Astrocyte (in vitro differentiated cells and primary cell): Measurements from ENCODE around the gene FRMD4A. TPM values are rescaled to one million over a fixed set of nuclear protein-coding genes. Genes with fewer than 3 reads are reported as not detected.

Source experiments
- DNase-seq: peaks from one replicate; pipeline ENCODE4 v3.0.0-alpha.2; 2010; ENCODE audit warnings: low read depth
- FAIRE-seq: peaks from 2 replicates; lab custom pipeline; 2011; peaks lifted over from hg19 to GRCh38; lab: Jason Lieb, UNC
- H2AFZ ChIP-seq: 2 replicates; pipeline ENCODE4 v1.6.0; 2012; ENCODE audit warnings: low read depth, low read length, inconsistent platforms
- H3K27ac ChIP-seq: 2 replicates; pipeline ENCODE4 v1.5.1; 2011; ENCODE audit warnings: low read depth, low read length, inconsistent platforms
- H3K27me3 ChIP-seq: 2 replicates; pipeline ENCODE4 v1.6.0; 2011; ENCODE audit warnings: low read length, inconsistent platforms; ENCODE audit not compliant: insufficient read depth
- H3K36me3 ChIP-seq: 2 replicates; pipeline ENCODE4 v1.5.1; 2011; ENCODE audit warnings: low read length, inconsistent platforms; ENCODE audit not compliant: insufficient read depth
- H3K4me1 ChIP-seq: 2 replicates; pipeline ENCODE4 v1.5.1; 2011; ENCODE audit warnings: low read length, inconsistent platforms; ENCODE audit not compliant: insufficient read depth
- H3K4me2 ChIP-seq: 2 replicates; pipeline ENCODE4 v1.6.0; 2012; ENCODE audit warnings: low read length, inconsistent platforms
- H3K4me3 ChIP-seq: 2 replicates; pipeline ENCODE4 v1.5.1; 2011; ENCODE audit warnings: low read depth, mild to moderate bottlenecking, low read length, inconsistent platforms; ENCODE audit not compliant: insufficient read depth
- H3K79me2 ChIP-seq: 2 replicates; pipeline ENCODE4 v1.6.0; 2012; ENCODE audit warnings: mild to moderate bottlenecking, low read length, inconsistent platforms; ENCODE audit not compliant: insufficient read depth
- H3K9ac ChIP-seq: 2 replicates; pipeline ENCODE4 v1.6.0; 2012; ENCODE audit warnings: mild to moderate bottlenecking, low read length, inconsistent platforms
- H3K9me3 ChIP-seq: 2 replicates; pipeline ENCODE4 v1.5.1; 2012; ENCODE audit warnings: low read depth, mild to moderate bottlenecking, low read length, inconsistent platforms; ENCODE audit not compliant: insufficient read depth
- H4K20me1 ChIP-seq: 2 replicates; pipeline ENCODE4 v1.6.0; 2012; ENCODE audit warnings: low read length, inconsistent platforms; ENCODE audit not compliant: insufficient read depth
- H3K27ac Mint-ChIP-seq: one replicate; pipeline ENCODE4 v1.8.0; 2021; ENCODE audit warnings: mild to moderate bottlenecking, mixed read lengths; ENCODE audit not compliant: unreplicated experiment
- H3K27me3 Mint-ChIP-seq: one replicate; pipeline ENCODE4 v1.8.0; 2021; ENCODE audit warnings: low read depth, mixed read lengths; ENCODE audit not compliant: unreplicated experiment
- H3K36me3 Mint-ChIP-seq: one replicate; pipeline ENCODE4 v1.8.0; 2021; ENCODE audit warnings: low read depth, mixed read lengths; ENCODE audit not compliant: unreplicated experiment
- H3K4me1 Mint-ChIP-seq: one replicate; pipeline ENCODE4 v1.8.0; 2021; ENCODE audit warnings: low read depth, mixed read lengths; ENCODE audit not compliant: unreplicated experiment
- H3K4me3 Mint-ChIP-seq: one replicate; pipeline ENCODE4 v1.8.0; 2021; ENCODE audit warnings: mild to moderate bottlenecking, moderate library complexity, mixed read lengths; ENCODE audit not compliant: unreplicated experiment
- H3K9me3 Mint-ChIP-seq: one replicate; pipeline ENCODE4 v1.8.0; 2021; ENCODE audit warnings: mild to moderate bottlenecking, mixed read lengths; ENCODE audit not compliant: unreplicated experiment
- EZH2 ChIP-seq: IDR thresholded peaks from 2 replicates; pipeline ENCODE4 v1.6.1; 2012; ENCODE audit warnings: mild to moderate bottlenecking, low read length, inconsistent platforms; ENCODE audit not compliant: insufficient read depth
- total RNA-seq: library from RNA; stranded (reverse); gene quantifications from 2 replicates; pipeline ENCODE4 v1.2.1, GENCODE V29; 2021
- TF ChIP-seq, protein P1 (sequence below): IDR thresholded peaks from 2 replicates; pipeline ENCODE4 v1.5.1; 2011; ENCODE audit warnings: low read depth, mild to moderate bottlenecking, inconsistent platforms, low read length, moderate library complexity; ENCODE audit not compliant: insufficient read depth

The FRMD4A gene
- total RNA-seq, 1 donor from 2014 or later, result 82.5 TPM

DNA sequence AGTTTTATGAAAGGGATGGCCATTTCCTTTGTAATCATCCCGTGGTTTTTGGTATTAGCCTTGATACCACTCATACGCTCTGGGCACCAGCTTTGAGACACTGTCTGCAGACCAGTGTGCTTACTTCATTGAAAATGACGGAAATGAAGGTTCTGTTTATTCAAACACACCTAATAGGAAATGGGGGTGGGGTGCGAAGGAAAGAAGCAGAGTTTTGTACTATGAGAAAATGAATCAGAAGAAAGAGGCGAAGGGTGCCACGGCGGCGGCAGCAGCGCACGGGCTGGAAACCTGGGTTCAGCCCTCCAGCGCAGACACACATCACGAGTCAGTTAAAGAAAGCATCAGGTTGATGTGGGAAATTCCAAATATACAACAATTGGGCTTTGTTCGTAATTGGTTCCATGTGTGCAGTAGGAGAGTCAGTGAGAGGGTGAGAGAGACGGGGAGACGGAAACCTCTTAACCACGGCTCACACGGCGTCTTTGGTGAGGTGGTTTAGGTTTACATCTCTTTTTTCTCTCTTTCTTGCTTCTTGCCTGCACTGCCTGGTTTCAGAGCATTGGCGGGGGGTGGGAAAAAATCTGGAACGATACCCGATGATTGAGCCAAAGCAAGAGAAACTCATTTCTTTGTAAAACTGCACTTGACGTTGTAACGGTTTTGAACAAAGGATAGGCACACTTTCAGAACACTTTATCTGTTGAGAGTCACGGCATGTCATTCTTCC is 321.2 kb downstream of the FRMD4A start:
- Histone ChIP-seq H3K4me1 (peaks cover 34% of the 10 kb centered on the region), H3K9me3 (no peaks in the 10 kb centered on the region), H3K27me3 (no peaks in the 10 kb centered on the region), H3K79me2 (peaks cover 20% of the 10 kb centered on the region), H3K9ac (peak overlapping the region; percentile 86), H3K4me2 (peak overlapping the region; percentile 84), H2AFZ (peak overlapping the region; percentile 11), H3K27ac (peak overlapping the region; percentile 96), H4K20me1 (no peaks in the 10 kb centered on the region), H3K36me3 (no peaks in the 10 kb centered on the region), H3K4me3 (peak overlapping the region; percentile 60)
- Mint-ChIP-seq H3K4me3 (peak overlapping the region; percentile 25), H3K27me3 (no peaks in the 10 kb centered on the region), H3K36me3 (no peaks in the 10 kb centered on the region), H3K9me3 (no peaks in the 10 kb centered on the region), H3K4me1 (peaks cover 36% of the 10 kb centered on the region), H3K27ac (peak overlapping the region; percentile 96)
- peak; percentile 68 for FAIRE-seq
- TF ChIP-seq, protein P1, sequence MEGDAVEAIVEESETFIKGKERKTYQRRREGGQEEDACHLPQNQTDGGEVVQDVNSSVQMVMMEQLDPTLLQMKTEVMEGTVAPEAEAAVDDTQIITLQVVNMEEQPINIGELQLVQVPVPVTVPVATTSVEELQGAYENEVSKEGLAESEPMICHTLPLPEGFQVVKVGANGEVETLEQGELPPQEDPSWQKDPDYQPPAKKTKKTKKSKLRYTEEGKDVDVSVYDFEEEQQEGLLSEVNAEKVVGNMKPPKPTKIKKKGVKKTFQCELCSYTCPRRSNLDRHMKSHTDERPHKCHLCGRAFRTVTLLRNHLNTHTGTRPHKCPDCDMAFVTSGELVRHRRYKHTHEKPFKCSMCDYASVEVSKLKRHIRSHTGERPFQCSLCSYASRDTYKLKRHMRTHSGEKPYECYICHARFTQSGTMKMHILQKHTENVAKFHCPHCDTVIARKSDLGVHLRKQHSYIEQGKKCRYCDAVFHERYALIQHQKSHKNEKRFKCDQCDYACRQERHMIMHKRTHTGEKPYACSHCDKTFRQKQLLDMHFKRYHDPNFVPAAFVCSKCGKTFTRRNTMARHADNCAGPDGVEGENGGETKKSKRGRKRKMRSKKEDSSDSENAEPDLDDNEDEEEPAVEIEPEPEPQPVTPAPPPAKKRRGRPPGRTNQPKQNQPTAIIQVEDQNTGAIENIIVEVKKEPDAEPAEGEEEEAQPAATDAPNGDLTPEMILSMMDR, result no peak
- no peak for TF ChIP-seq EZH2
- peak; percentile 93 for DNase-seq

DNA sequence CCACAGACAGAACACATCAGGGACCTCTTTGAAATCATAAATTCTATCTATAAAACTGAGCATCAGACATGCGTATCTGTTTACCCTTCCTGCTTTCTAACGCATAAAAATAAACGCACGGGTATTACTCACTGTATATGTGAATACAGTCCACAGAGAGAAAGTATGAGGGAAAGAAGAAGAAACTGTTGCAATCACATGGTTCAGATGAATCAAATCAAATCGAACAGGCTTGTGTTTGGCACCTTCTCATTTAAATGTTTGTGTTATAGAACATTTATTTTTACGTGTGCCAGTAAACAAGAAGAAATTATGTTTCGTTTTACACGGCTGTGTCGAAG is 322.0 kb downstream of the FRMD4A start:
- H3K4me1 Mint-ChIP-seq, result peaks cover 36% of the 10 kb centered on the region
- DNase-seq (no peak), FAIRE-seq (no peak)
- no peaks in the 10 kb centered on the region for H3K9me3 Mint-ChIP-seq
- peaks cover 20% of the 10 kb centered on the region for H3K79me2 ChIP-seq
- H3K4me1 ChIP-seq, result peaks cover 34% of the 10 kb centered on the region
- H3K4me2 ChIP-seq, result peak overlapping the region; percentile 84
- H3K36me3 ChIP-seq, result no peaks in the 10 kb centered on the region
- H3K4me3 Mint-ChIP-seq, result peak overlapping the region; percentile 82
- H2AFZ ChIP-seq, result peak overlapping the region; percentile 24
- H3K27ac Mint-ChIP-seq, result no peak overlapping the region
- H3K27me3 Mint-ChIP-seq, result no peaks in the 10 kb centered on the region
- H3K9ac ChIP-seq, result peak overlapping the region; percentile 86
- peak overlapping the region; percentile 96 for H3K27ac ChIP-seq
- H3K27me3 ChIP-seq, result no peaks in the 10 kb centered on the region
- no peak for TF ChIP-seq EZH2
- TF ChIP-seq, protein P1, result no peak
- no peaks in the 10 kb centered on the region for H4K20me1 ChIP-seq
- no peaks in the 10 kb centered on the region for H3K36me3 Mint-ChIP-seq
- no peaks in the 10 kb centered on the region for H3K9me3 ChIP-seq
- peak overlapping the region; percentile 60 for H3K4me3 ChIP-seq

GRCh38 chr10:14004536-14004935 is 326.2 kb downstream of the FRMD4A start:
- Histone ChIP-seq H3K4me1 (peaks cover 21% of the 10 kb centered on the region), H3K4me3 (no peak overlapping the region), H3K9me3 (no peaks in the 10 kb centered on the region), H3K27ac (no peak overlapping the region), H3K4me2 (no peak overlapping the region), H3K36me3 (no peaks in the 10 kb centered on the region), H3K9ac (no peak overlapping the region), H4K20me1 (no peaks in the 10 kb centered on the region), H2AFZ (no peak overlapping the region), H3K27me3 (no peaks in the 10 kb centered on the region), H3K79me2 (peaks cover 20% of the 10 kb centered on the region)
- H3K36me3 Mint-ChIP-seq, result peaks cover 4% of the 10 kb centered on the region
- FAIRE-seq, result no peak
- H3K27ac Mint-ChIP-seq, result no peak overlapping the region
- no peaks in the 10 kb centered on the region for H3K9me3 Mint-ChIP-seq
- peaks cover 2% of the 10 kb centered on the region for H3K27me3 Mint-ChIP-seq
- no peak overlapping the region for H3K4me3 Mint-ChIP-seq
- DNase-seq, result no peak
- no peak for TF ChIP-seq EZH2
- TF ChIP-seq, protein P1, result no peak
- H3K4me1 Mint-ChIP-seq, result peaks cover 22% of the 10 kb centered on the region
